ENCODE results near the gene R3HDML.
A peak's percentile ranks its signal among the peaks of the same experiment; 100 is the strongest.

R3HDML gene

DNA sequence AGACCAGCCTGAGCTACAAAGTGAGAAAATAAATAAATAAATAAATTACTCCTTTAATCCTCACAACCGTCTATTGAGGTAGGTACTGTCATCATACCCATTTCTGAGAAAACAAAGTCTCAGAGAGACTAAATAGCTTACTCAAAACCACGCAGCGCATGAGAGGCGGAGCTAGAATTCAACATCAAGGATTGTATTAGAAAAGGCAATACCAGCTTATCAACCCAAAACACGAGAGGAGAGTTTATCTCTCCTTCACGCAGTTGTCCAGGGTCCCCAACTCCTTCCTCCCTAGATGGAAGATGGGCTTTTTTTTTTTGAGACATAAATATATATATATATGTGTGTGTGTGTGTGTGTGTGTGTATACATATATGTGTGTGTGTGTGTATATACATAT, 30.9 kb downstream of the R3HDML start:
- no peak for DNase-seq

DNA sequence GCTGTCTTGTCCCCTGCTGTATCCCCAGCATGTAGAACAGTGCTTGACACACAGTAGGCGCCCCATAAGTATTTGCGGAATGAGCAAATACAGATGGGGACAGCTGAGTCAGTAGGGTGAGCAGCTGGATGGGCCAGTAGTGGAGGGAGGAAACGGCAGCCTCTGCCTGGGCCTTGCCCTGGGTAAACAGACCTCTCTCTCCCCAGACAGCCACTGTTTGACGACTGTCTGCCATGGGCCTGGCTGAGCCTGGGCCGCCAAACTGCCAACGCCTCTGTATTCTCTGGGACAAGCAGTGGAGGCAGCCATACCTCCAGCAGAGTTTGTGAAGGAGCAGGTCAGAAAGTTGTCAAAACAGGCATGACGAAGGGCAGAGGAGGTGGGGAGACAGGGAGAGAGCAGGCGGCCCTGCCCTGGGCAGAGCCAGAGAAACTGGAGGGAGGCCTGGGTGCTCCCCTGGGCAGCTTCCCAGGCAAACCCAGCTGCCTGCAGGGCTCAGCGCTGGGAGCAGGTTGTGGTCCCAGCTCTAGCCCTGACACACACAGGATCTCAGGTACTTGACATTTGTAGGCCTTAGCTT, 33.9 kb downstream of the R3HDML start:
- no peak for DNase-seq

DNA sequence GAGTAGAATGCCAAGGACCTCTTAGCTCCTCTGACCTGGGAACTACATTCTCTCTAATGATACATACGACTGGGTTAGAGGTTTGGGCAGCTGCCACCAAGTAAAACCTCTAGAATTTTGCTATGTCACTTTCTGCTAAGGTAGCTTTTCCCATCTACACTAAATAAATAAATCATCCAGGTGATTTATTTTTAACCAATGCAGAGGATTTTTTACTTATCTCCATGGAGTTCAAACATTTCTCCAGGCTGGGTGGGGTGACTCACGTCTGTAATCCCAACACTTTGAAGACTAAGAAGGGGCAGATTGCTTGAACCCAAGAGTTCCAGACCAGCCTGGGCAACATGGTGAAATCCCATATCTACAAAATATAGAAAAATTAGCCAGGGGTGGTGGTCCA, 45.8 kb downstream of the R3HDML start:
- no peak for DNase-seq

DNA sequence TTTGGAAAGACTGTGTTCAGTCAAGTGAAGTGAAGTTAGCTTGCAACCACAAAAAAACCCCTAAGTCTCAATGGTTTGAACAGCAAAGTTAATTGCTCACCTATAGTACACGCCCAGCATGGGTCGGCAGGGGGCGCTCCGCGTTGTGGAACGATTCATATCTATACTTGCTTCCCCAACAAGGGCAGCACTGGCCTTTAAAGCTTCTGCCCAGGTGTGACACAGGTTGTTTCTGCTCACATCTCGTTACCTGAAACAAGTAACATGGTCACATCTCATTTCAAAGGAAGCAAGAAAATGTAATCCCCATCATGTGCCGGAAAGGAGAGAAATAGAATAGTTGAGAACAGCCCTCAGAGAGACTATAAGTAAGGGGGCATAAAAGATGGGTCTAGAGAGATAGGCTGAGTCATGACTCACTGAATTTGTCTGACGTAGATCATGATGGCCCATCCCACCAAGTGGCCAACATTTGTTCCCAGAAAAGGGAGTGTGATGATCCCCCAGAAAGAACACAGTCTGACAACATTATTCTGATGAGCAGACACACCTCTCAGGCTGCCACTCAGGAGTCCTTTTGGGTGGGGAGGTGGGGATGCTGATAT, 47.7 kb downstream of the R3HDML start:
- peak; percentile 67 for DNase-seq

DNA sequence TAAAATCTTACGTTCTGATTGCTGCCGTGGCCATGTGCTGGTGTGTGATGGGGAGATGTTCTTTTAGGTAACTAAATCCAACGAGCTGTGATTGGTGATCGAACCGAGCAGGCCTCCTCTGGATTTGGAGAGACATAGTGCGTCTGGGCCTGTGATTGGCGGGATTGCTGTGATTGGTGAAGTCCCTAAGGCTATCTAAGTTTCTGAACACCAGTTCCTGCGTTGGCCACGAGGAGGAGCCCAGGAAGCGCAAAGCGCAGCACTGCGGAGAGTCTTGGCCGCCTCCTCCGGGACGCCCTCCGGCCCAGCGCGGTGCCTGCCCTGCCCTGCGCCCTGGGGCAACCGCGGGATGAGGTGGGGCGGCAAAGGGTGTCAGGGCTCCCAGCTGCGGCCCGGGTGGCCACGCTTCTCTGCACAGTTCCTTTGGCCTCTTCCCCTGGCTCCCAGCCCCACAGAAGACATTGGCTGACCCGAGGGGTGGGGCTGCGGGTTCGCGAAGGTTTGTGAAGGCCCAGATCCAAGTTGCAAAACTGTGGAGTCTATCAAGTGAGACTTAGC, 51.7 kb downstream of the R3HDML start:
- DNase-seq, result peak; percentile 65

DNA sequence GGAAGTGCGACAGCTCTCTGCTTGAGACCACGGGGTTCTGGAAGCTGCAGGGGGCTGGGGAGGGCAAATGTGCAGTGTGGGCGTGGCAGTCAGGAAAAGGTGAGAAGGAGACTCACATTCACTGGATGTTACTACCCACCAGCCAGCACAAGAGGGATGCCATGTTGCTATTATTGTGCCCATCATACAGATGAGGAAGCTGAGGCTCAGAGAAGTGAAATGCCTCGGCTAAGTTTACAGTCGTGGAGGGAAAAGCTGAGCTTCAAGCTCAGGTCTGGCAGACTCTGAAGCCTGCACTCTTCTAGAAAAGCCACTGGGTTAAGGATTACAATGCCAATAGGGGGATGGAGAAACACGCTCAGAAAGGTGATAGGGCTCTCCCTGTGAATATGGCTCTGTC, 53.0 kb downstream of the R3HDML start:
- DNase-seq, result no peak

DNA sequence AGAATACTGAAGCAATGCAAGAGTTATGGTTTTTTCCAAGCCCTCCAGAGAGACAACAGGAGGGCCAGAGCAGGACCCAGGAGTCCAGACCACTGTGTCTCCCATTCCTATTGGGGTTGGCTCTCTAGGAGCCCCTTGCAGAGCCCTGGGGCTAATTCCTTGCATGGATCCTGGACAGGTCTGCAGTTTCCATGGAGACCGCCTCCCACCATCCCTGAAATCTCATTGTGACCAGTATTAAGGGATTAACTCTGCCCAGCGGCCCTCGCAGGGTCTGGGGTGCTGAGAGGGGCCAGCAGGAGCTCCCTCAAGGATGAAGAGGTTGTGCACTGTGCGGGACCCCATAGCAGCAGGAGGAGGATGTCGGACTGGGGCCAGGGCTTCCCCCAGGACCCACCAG, 53.4 kb downstream of the R3HDML start:
- DNase-seq, result no peak

DNA sequence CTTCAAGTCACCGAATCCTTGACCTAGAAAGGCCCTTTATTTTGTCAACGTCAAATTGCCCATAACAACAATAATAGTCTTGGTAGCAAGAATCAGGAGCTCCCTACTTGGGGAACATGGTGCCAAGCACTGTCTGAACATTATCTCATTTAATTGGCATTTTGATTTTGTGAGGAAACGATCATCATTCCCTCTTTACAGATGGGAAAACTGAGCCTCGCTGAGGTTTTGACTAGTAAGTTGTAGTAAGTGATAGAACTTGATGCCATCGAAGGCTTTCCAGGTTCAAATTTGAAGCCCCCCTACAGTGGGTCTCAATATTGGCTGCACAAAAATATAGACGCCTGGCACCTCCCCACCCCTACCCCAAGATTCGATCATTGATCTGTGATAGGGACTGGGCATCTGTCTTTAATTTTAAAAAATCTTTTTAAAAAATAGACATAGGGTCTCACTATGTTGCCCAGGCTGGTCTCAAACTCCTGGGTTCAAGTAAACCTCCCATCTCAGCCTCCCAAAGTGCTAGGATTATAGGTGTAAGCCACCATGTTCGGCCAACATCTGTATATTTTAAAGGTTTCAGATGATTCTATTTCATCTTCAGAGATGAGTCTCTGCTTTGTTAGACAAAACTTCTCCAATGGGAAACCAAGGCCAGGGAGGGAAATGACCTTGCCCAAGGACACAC, 55.4 kb downstream of the R3HDML start:
- no peak for DNase-seq

DNA sequence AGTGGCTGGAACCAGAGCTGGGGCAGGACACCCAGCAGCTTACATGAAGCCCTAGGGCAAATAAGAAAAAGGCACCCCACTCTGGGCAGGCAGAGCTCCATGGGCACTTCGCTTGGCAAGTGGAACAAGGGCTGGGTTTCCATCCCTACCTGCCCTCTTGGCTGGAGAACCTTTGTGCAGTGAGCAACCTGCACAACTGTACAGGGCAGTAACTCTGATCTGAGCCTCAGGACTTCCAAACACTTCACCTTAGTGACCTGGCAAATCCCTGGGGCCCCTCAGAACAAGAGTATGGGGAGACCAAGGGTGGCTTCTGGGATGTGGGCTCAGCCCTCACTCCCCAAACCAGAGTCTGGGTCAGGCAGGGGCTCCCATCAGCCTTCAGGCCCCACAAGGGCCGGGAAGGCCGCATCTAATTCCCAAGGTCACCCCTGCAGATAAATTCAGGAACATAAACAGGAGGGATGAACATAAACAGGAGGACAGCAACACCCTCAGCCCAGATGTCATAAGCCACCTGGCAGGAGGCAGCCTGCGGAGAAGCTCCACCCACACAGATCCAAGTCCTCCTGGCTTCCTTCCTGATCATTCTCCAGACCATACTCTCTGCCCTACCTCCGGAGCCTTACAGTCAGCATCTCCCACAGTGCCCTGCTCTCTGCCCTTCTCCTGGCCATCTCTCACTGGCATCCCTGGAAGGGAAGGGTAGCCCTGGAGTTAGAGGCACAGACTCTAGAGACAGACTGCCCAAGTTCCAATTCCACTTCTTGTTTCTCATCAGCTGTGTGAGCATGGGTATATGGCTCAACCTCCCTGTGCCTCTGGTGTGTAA, 56.1 kb downstream of the R3HDML start:
- no peak for DNase-seq

DNA sequence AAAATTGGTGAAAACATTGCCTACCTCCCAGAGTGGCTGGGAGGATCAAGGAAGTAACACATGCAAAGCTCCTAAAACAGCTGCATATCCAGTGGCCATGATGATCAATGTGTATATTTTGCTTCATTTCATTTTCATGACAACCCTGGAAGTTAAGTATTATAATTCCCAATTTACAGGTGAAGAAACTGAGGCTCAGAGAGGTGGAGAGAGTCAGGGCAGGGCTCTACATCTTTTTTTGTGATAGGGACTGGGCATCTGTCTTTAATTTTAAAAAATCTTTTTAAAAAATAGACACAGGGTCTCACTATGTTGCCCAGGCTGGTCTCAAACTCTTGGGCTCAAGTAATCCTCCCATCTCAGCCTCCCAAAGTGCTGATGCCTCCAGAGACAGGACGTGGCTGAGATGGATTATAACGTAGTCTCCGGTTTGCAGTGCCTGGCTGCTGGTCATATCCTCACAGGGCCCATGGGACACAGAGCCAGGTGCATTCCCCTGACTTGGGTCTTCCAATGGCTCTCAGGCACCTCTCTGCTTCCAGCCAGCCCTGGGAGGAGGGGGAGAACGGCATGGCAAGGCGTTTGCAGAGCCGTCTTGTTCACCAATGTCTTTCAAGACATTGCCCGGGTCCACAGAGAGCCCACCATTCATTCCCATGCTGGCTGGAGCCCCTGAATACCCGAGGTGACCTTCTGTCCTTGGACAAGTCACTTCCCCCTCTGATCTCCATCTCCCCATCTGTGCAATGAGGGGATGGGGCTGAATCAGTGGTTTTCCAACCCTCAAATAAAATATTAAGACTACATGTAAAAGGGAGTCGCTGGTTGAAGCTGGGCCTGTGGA, 57.0 kb downstream of the R3HDML start:
- DNase-seq, result no peak

DNA sequence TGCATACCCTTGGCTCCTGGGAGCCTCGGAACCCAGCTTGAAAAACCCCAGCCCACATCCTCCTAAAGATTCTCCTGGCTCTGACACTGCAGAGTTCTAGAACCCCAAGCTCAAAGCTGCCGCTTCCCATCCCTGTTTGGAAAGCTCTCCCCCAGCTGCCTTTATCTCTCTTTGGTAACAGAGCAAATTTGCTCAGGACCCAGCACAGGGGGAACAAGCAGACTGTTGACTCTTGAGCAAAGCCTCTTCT, 57.5 kb downstream of the R3HDML start:
- no peak for DNase-seq

DNA sequence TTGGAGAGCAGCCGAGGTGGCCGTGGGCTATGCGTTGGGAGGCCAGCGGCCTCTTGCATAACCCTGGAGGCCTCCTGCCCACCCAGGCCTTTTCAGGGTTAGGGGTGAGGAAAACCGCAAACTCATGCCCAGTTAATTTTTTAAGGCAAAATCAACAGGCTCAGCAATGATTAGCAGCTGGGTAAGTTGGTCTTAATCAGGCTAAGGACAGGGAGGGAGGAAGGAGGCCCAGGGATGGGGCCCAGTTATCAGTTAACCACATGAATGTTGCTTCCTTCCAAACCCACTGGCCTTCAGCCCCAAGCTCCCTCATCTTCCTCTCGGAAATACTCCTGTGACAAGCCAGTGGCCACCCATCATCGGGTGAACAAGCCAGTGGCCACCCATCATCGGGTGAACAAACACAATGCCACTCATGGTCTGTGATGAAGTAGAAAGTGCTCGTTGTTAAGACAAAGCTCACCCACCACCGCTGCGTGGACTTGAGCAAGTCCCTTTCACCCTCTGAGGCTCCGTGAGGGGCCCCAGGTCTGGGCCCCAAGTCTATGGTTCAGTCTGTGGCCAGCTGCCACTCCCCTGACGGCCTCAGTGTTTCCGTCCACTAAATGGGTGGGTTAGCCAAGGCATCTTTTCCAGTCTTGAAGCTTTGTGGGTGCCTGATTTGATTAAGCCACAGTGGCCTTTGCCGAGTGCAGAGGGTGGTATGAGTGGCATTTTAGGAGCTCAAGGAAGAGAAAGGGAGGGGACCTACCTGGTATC, 58.0 kb downstream of the R3HDML start:
- DNase-seq, result no peak

DNA sequence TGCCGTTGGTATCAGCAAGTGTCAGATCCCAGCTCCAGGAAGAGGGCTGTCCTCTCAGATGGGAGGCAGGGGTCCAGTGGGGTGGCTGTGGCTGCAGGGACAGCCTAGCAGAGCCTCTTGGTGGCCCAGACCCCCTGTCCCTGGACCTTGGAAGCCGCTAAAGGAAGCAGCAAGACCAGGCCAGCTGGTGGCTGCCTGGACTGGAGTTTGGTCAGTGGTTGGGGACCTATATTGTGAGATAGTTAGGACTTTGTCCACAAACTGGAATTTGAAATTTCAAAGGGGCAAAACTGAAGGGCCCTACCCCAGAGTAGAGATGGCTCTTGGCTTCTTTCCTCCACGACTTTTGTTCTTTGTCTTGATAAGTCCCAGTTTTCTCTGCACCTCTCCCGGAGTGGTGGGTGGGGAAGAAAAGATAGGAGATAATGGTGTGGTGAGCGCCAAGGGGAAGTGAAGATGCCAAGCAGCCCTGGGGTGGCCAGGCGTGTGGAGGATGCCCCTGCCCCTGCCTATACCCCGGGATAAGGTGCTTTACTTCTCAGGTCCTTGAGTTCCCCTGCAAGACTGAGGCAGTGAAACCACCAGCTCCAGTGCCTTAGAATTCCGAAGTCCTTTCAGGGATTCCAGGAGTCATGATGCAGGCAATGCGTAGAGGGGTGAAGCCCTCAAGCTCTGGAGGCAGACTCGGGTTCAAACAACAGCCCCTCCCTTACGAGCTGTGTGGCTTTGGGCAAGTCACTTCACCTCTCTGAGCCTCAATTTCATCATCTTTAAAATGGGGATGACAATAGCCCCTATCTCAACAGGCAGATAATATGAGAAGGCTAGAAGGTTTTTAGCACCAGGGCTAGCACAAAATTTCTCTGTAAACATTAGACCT, 58.9 kb downstream of the R3HDML start:
- no peak for DNase-seq

DNA sequence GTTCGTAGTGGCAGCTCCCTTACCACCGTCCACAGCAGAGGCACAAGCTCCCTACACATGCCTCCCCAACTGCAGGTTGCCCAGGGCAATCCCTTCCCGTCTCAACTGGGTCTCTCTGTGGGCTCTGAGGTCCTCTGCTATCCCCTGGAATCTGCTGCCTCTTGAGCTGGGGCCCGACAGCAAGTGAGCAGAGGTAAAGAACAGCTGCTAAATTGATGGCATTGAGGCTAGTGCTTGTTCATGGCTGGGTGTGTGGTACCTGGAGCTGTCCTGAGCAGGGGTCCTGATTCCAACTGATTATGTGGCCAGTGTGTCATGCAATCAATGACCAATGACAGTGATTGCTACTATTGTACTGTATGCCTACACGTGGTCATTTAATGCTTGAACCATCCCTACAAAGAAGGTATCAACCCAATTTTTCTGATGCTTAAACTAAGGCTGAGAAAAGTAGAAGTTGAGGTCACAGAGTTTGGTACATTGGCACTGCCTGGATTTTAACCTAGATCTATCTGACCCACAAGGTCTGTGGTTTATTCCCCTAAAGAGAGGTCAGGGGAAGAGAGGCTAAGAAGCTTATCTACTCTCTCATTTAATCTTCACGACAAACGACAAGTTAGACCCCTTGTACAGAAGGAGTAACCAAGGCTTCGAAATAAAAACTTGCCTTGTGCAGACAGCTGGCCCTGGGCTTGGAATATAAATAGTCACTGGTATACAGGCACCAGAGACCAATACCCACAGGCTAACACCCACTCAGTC, 59.7 kb downstream of the R3HDML start:
- no peak for DNase-seq

DNA sequence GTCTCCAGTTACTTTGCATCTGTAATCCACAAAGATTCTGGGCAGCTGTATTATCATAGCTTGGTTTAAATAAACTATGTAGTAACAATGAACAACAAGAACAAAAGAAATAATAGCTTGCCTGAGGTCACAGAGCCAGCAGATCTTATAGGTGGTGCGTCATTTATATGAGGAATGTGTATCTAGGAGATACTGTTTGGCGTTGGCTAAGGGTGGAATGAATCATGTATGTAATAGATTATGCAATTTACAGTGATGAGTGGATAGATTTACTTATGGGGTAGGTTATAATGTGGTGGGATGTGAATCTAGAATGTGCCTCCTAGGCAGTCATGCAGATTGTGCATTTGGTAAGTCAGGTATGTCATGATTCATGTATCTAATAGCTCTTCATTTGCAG, 61.5 kb downstream of the R3HDML start:
- no peak for DNase-seq

DNA sequence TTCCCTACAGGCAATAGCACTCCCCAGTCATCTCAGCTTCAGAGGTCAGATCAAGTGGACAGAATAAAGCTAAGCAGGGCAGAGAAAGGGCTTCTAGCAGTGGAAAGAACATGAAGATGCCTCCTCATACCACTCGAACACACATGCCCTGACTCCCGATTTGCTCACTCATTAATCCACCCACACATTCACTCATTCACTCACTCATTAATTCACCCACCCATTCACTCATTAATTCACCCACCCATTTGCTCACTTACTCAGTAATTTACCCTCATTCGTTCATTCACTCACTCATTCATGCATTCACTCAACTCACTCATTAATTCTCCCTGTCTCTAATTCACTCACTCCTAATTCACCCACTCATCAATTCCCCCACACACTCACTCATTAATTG, 62.6 kb downstream of the R3HDML start:
- no peak for DNase-seq

DNA sequence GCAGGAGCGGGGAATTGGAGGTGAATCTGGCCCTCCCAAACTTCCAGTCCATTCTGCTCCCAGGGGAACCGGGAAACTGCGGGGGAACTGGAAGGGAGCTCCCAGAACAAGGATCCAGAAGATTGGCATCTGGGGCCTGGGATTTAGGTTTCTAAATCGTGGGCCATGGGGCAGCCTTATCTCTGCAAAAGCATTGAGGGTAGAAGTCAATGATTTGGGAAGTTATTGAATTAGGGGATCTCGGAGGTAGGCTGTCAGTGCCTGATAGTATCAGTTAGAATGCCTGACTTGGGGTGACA, 63.8 kb downstream of the R3HDML start:
- DNase-seq, result no peak
